K562 (cell line): ENCODE measurements around the gene LRRC37B. TPM values are rescaled to one million over a fixed set of nuclear protein-coding genes. Genes with fewer than 3 reads are reported as not detected.
A peak's percentile ranks its signal among the peaks of the same experiment; 100 is the strongest.
"Not testable (repeated sequence)": the region's sequence is repeated elsewhere in the genome, so short reads cannot be mapped to it uniquely, and the experiment has no call there.

Experiments used
- ATAC-seq: fragments of 200-7000 bp; cut with Tn5 transposase; 3 replicates; pipeline ENCODE4 v1.9.1; 2020; ENCODE audit warnings: moderate library complexity
- BruUV-seq: library from RNA; stranded (reverse); fragments of 400-500 nt; replicated peaks from 2 replicates; lab custom pipeline; 2021; lab: Mats Ljungman, UMichigan
- CTCF ChIA-PET: fragments of 300-600 bp; formaldehyde crosslinking; extraction: SDS; loops from one replicate; lab custom pipeline; 2021; ENCODE audit warnings: low intra/inter-chr PET ratio; lab: Yijun Ruan, JAX
- POLR2A ChIA-PET: fragments of 300-600, 350-650 bp; sonication (Branson Sonifier 250); formaldehyde crosslinking; extraction: SDS; loops from one replicate; lab custom pipeline; 2021; ENCODE audit warnings: antibody characterized with exemption, inconsistent platforms; lab: Yijun Ruan, JAX
- DNase-seq, 4 experiments: peaks; one replicate each; pipeline versions ENCODE4 v3.0.0 to v3.0.0-alpha.2; 2011 to 2018; ENCODE audit warnings: low spot score in 3 of 4, mixed read lengths in 3 of 4; ENCODE audit errors: extremely low read depth in 1 of 4
- FAIRE-seq: peaks from 2 replicates; lab custom pipeline; 2011; peaks lifted over from hg19 to GRCh38; lab: Jason Lieb, UNC
- H2AFZ ChIP-seq: 2 replicates; pipeline ENCODE4 v1.6.0; 2011; ENCODE audit warnings: low read depth, low read length, control low read depth, inconsistent platforms
- H3K27ac ChIP-seq: fragments of 200-600 bp; 3 replicates; pipeline ENCODE4 v1.8.0; 2011; ENCODE audit warnings: low read depth, mild to moderate bottlenecking, control low read depth, inconsistent platforms, low read length, moderate library complexity, mixed read lengths; ENCODE audit errors: extremely low read depth
- H3K27me3 ChIP-seq, 2 experiments: fragments of 300-600 bp in 1 of 2; 2 replicates in 1 of 2; 3 replicates in 1 of 2; pipeline versions ENCODE4 v1.6.0 to v1.8.0; 2011; ENCODE audit warnings: inconsistent platforms in 2 of 2, low read length in 2 of 2, mild to moderate bottlenecking in 1 of 2, mixed read lengths in 1 of 2, moderate library complexity in 1 of 2; ENCODE audit not compliant: control insufficient read depth in 2 of 2, insufficient read depth in 2 of 2
- H3K36me3 ChIP-seq: fragments of 300-600 bp; 3 replicates; pipeline ENCODE4 v1.8.0; 2011; ENCODE audit warnings: mild to moderate bottlenecking, low read length, inconsistent platforms; ENCODE audit not compliant: control insufficient read depth, insufficient read depth
- H3K4me1 ChIP-seq, 2 experiments: fragments of 200-600 bp in 1 of 2; replicated peaks in 1 of 2; 2 replicates in 1 of 2; 3 replicates in 1 of 2; pipeline versions ENCODE4 v1.5.1 to v1.8.0; 2011; ENCODE audit warnings: inconsistent platforms in 2 of 2, low read length in 2 of 2, mild to moderate bottlenecking in 1 of 2, mixed read lengths in 1 of 2, moderate library complexity in 1 of 2; ENCODE audit not compliant: control insufficient read depth in 2 of 2, insufficient read depth in 2 of 2
- H3K4me2 ChIP-seq: 2 replicates; pipeline ENCODE4 v1.6.1; 2011; ENCODE audit warnings: low read length, control low read depth, inconsistent platforms, mixed read lengths; ENCODE audit not compliant: insufficient read depth
- H3K4me3 ChIP-seq: fragments of 200-600 bp; sonication (generic), shearing (Covaris generic); 2 replicates; pipeline ENCODE4 v1.5.1; 2016; ENCODE audit warnings: control low read depth, inconsistent platforms
- H3K79me2 ChIP-seq: fragments of 200-600 bp; 3 replicates; pipeline ENCODE4 v1.8.0; 2011; ENCODE audit warnings: low read length, inconsistent platforms; ENCODE audit not compliant: control insufficient read depth, insufficient read depth
- H3K9ac ChIP-seq, 2 experiments: 2 replicates each; pipeline versions ENCODE4 v1.6.0 to v1.6.1; 2011; ENCODE audit warnings: low read depth in 2 of 2, low read length in 2 of 2, control low read depth in 1 of 2, inconsistent platforms in 1 of 2, mild to moderate bottlenecking in 1 of 2, mixed read lengths in 1 of 2; ENCODE audit not compliant: insufficient read depth in 1 of 2
- H3K9me1 ChIP-seq: one replicate; pipeline ENCODE4 v1.6.0; 2011; ENCODE audit warnings: inconsistent platforms, mild to moderate bottlenecking, low read length, moderate library complexity; ENCODE audit not compliant: control insufficient read depth, insufficient read depth
- H3K9me3 ChIP-seq: replicated peaks from 2 replicates; pipeline ENCODE4 v1.5.1; 2011; ENCODE audit warnings: low read depth, low read length, inconsistent platforms; ENCODE audit not compliant: control insufficient read depth, insufficient read depth
- H4K20me1 ChIP-seq: replicated peaks from 2 replicates; pipeline ENCODE4 v1.6.1; 2011; ENCODE audit warnings: low read length, inconsistent platforms, mixed read lengths; ENCODE audit not compliant: control insufficient read depth, insufficient read depth
- TBP ChIP-seq: optimal IDR thresholded peaks from 2 replicates; pipeline ENCODE3; 2011; ENCODE audit warnings: low read depth, low read length, improper control_type of control experiment
- ZNF24 ChIP-seq: fragments of 450-650 bp; IDR thresholded peaks from 2 replicates; pipeline ENCODE4 v1.6.1; 2016
- WGBS: fragments of 100-300 bp; shearing (Covaris generic); methylation state at CpG from one replicate; pipeline ENCODE4 v1.1.6; 2016; ENCODE audit warnings: low coverage, mixed read lengths; ENCODE audit not compliant: insufficient coverage; ENCODE audit errors: missing lambda C conversion rate; 5-methylcytosine and 5-hydroxymethylcytosine counted together
- in situ Hi-C: fragments of 300-500 bp; cut with MboI; formaldehyde crosslinking; loops from 4 replicates; pipeline ENCODE4 v1.15.0; 2018; ENCODE audit warnings: inconsistent platforms, mixed read lengths
- intact Hi-C: fragments of 100-400 bp; cut with micrococcal nuclease; formaldehyde crosslinking; loops from 2 replicates; pipeline ENCODE4 v1.14.2; 2022
- polyA plus RNA-seq, 8 experiments: library from polyadenylated mRNA; depleted of rRNA in 4 of 8; stranded (reverse) in 5 of 8; unstranded in 3 of 8; fragments of >200 nt; fragmentation: Nextera tagmentation in 2 of 8; fragmentation: Illumina TruSeq in 1 of 8; extraction: Ambion mirVana in 2 of 8; extraction: Trizol in 1 of 8; gene quantifications; 2 replicates each; pipeline versions ENCODE4 v1.2.1 to v1.2.3, GENCODE V29; 2011 to 2014; ENCODE audit warnings: inconsistent platforms in 1 of 8, missing spikeins in 1 of 8
- total RNA-seq, 7 experiments: library from RNA; depleted of rRNA in 6 of 7; stranded (reverse); fragments of >200 nt in 6 of 7; fragmentation: Illumina TruSeq in 2 of 7; extraction: Trizol in 2 of 7; gene quantifications; 2 replicates each; pipeline versions ENCODE4 v1.2.1 to v1.2.3, GENCODE V29; 2011 to 2021; ENCODE audit warnings: low replicate concordance in 1 of 7

LRRC37B gene
- total and polyA plus RNA-seq, 9 of the 15 experiments (the other 6 are each of a cell fraction or from before 2014, with no cell fraction given): 2.7 to 19.8 (median 12.4) TPM

- H3K9ac ChIP-seq, H3K4me2 ChIP-seq, H3K27me3 ChIP-seq, H3K9me3 ChIP-seq, H3K9me1 ChIP-seq, BruUV-seq, H2AFZ ChIP-seq, H3K4me3 ChIP-seq, CTCF ChIA-PET, DNase-seq, intact Hi-C loops, ATAC-seq, in situ Hi-C loops, H3K4me1 ChIP-seq, H4K20me1 ChIP-seq, H3K36me3 ChIP-seq, H3K79me2 ChIP-seq, FAIRE-seq, H3K27ac ChIP-seq: not testable (repeated sequence)
- POLR2A ChIA-PET: interaction anchor here (1.5 kb wide), 1 partner anchor 23 kb away, joined by 4 read pairs; no protein-coding TSS in a partner anchor
- 22% methylated on average over 8 of the region's 8 CpGs for WGBS
Measured at GRCh38 chr17:32100323-32100722, 93.1 kb downstream of the LRRC37B start.

GRCh38 chr17:32100971-32101631 is 93.9 kb downstream of the LRRC37B start:
- peaks cover 0 to 3% of the 10 kb centered on the region in 2 experiments; a peak in 2 of 5 replicates for H3K27me3 ChIP-seq

More at GRCh38 chr17:32100971-32101631, 93.9 kb downstream of the LRRC37B start:
- Histone ChIP-seq H3K9me1 (no peaks in the 10 kb centered on the region), H3K36me3 (no peaks in the 10 kb centered on the region)
- no peak for FAIRE-seq
- in situ Hi-C loops: no loop called here
- CTCF ChIA-PET: no interaction called here
- TF ChIP-seq TBP (no peak), ZNF24 (peak; percentile 66)
- TF ChIP-seq, all 486 proteins: peak for 1
- 0 out of 3 replicates have a peak, but pooled peaks have one; percentile 31 for ATAC-seq
- no peak for DNase-seq
- 32% methylated on average over 8 of the region's 8 CpGs for WGBS
- H2AFZ ChIP-seq: no peak overlapping the region
- H3K79me2 ChIP-seq: no peaks in the 10 kb centered on the region
- no peaks in the 10 kb centered on the region for H4K20me1 ChIP-seq
- no peaks in the 10 kb centered on the region; a peak in 1 of 5 replicates for H3K4me1 ChIP-seq
- H3K4me2 ChIP-seq: no peak overlapping the region
- H3K9me3 ChIP-seq: no peaks in the 10 kb centered on the region
- no peak overlapping the region for H3K4me3 ChIP-seq
- H3K27ac ChIP-seq: no peak overlapping the region
- no TSS peak for BruUV-seq
- peak overlapping the region in 1 of 2 experiments; percentile 22; a peak in 1 of 4 replicates for H3K9ac ChIP-seq
- intact Hi-C loops: no loop called here
- POLR2A ChIA-PET: interaction anchor here (0.9 to 1.5 kb wide), 2 partner anchors 10 to 22 kb away, joined by 4 to 5 read pairs; no protein-coding TSS in a partner anchor
